Measurements from ENCODE around the gene ANO2.

The ANO2 gene

GRCh38 chr12:5789469-5789968, 155.5 kb downstream of the ANO2 start:
- DNase-seq (ENCODE audit: extremely low spot score, insufficient read length, low read depth) (no peak), FAIRE-seq (no peak)

GRCh38 chr12:5787828-5788227, 157.2 kb downstream of the ANO2 start:
- FAIRE-seq = no peak

GRCh38 chr12:5785601-5786000, 159.5 kb downstream of the ANO2 start:
- DNase-seq (ENCODE audit: extremely low spot score, insufficient read length, low read depth) (no peak), FAIRE-seq (no peak)

More at GRCh38 chr12:5787828-5788227, 157.2 kb downstream of the ANO2 start:
- no peak for DNase-seq (ENCODE audit: extremely low spot score, insufficient read length, low read depth)

GRCh38 chr12:5784462-5785130, 160.5 kb downstream of the ANO2 start:
- FAIRE-seq (no peak), DNase-seq (ENCODE audit: extremely low spot score, insufficient read length, low read depth) (no peak)

GRCh38 chr12:5783289-5783920, 161.7 kb downstream of the ANO2 start:
- DNase-seq (ENCODE audit: extremely low spot score, insufficient read length, low read depth) (no peak), FAIRE-seq (no peak)

- no peak for FAIRE-seq
- DNase-seq (ENCODE audit: extremely low spot score, insufficient read length, low read depth) = no peak
Measured at GRCh38 chr12:5780536-5780935, 164.5 kb downstream of the ANO2 start.

- FAIRE-seq (no peak), DNase-seq (ENCODE audit: extremely low spot score, insufficient read length, low read depth) (no peak)
Measured at GRCh38 chr12:5779401-5779800, 165.7 kb downstream of the ANO2 start.

GRCh38 chr12:5778821-5779220, 166.2 kb downstream of the ANO2 start:
- DNase-seq (ENCODE audit: extremely low spot score, insufficient read length, low read depth) = no peak
- FAIRE-seq = no peak

- no peak for FAIRE-seq
- DNase-seq (ENCODE audit: extremely low spot score, insufficient read length, low read depth) = no peak
Measured at GRCh38 chr12:5777451-5777850, 167.6 kb downstream of the ANO2 start.

GRCh38 chr12:5776091-5776490, 169.0 kb downstream of the ANO2 start:
- FAIRE-seq (no peak), DNase-seq (ENCODE audit: extremely low spot score, insufficient read length, low read depth) (no peak)

- DNase-seq (ENCODE audit: extremely low spot score, insufficient read length, low read depth) (no peak), FAIRE-seq (no peak)
Measured at GRCh38 chr12:5773550-5773949, 171.5 kb downstream of the ANO2 start.

- DNase-seq (ENCODE audit: extremely low spot score, insufficient read length, low read depth) (no peak), FAIRE-seq (no peak)
Measured at GRCh38 chr12:5771756-5772155, 173.3 kb downstream of the ANO2 start.

- FAIRE-seq = no peak
Measured at GRCh38 chr12:5770727-5771126, 174.3 kb downstream of the ANO2 start.

GRCh38 chr12:5768581-5769196, 176.4 kb downstream of the ANO2 start:
- DNase-seq (ENCODE audit: extremely low spot score, insufficient read length, low read depth) (no peak), FAIRE-seq (no peak)

More at GRCh38 chr12:5770727-5771126, 174.3 kb downstream of the ANO2 start:
- no peak for DNase-seq (ENCODE audit: extremely low spot score, insufficient read length, low read depth)

GRCh38 chr12:5768171-5768570, 176.9 kb downstream of the ANO2 start:
- DNase-seq (ENCODE audit: extremely low spot score, insufficient read length, low read depth) (no peak), FAIRE-seq (no peak)

- no peak for DNase-seq (ENCODE audit: extremely low spot score, insufficient read length, low read depth)
- no peak for FAIRE-seq
Measured at GRCh38 chr12:5758347-5758746, 186.7 kb downstream of the ANO2 start.

GRCh38 chr12:5756338-5756842, 188.7 kb downstream of the ANO2 start:
- no peak for DNase-seq (ENCODE audit: extremely low spot score, insufficient read length, low read depth)
- FAIRE-seq = no peak

GRCh38 chr12:5748027-5748426, 197.0 kb downstream of the ANO2 start:
- DNase-seq (ENCODE audit: extremely low spot score, insufficient read length, low read depth) = no peak
- no peak for FAIRE-seq

- DNase-seq (ENCODE audit: extremely low spot score, insufficient read length, low read depth) (no peak), FAIRE-seq (no peak)
Measured at GRCh38 chr12:5746917-5747316, 198.1 kb downstream of the ANO2 start.

GRCh38 chr12:5746036-5746908, 198.8 kb downstream of the ANO2 start:
- no peak for DNase-seq (ENCODE audit: extremely low spot score, insufficient read length, low read depth)
- FAIRE-seq = no peak

Measured in GM18507 (cell line).